GM18861 (cell line): ENCODE measurements around the gene MBL2.

Source experiments
- ATAC-seq: cut with Tn5 transposase; IDR thresholded peaks from one replicate; pipeline ENCODE4 v1.9.1; 2021; ENCODE audit not compliant: unreplicated experiment

The MBL2 gene

DNA sequence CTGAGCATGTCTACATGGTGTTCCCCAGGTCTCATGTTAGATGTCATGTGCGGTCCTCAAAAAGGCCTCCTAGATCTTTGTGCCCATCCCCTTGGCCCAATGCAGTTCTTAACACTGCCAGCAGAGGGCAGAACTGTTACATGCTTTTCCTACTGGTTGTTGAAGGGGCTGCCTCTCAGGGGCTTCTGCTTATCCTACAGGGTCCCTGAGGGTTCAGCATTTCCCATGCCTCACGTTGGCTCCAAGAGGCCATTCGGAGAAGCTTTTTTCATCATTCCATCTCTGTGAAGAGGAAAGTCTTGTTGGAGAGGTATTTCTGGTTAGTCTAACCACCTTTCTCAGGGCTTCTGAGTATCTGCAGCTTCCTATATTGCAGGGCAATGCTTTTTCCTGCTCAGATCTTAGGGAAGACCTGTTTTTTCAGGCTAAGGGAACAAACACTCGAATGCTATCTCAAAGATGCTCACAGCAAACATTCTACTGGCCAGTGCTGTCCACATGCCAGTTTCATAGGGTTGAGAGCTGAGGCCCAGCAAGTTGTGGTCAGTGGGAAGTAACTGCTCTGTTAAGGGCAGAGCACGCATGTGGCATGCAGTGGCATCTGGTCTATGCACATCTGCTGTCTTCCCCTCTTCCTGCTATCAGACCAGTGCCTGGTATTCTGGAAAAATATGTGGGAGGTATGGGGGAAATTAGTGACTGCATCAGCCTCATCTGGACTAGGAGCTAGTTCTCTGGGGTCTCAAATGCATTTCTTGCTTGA is 31.5 kb downstream of the MBL2 start:
- ATAC-seq, result no peak

DNA sequence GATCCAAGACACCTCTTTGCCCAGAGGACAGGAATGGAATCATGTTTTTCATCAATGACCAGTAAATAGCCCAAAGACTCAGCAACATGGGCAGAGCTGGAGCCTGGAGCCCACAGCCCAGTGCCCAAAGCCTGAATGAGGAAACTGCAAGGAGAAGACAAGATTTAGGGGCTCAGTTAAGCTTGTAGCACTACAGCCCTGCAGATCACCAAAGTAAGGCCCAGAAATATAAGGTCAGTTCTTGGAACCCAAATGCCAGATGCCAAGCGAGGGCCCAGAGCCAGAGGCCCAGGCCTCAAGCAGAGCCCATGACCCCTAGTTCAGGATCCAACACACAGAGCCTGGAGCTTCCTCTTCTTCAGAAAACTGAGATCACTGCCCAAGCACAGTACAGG is 32.4 kb downstream of the MBL2 start:
- no peak for ATAC-seq

DNA sequence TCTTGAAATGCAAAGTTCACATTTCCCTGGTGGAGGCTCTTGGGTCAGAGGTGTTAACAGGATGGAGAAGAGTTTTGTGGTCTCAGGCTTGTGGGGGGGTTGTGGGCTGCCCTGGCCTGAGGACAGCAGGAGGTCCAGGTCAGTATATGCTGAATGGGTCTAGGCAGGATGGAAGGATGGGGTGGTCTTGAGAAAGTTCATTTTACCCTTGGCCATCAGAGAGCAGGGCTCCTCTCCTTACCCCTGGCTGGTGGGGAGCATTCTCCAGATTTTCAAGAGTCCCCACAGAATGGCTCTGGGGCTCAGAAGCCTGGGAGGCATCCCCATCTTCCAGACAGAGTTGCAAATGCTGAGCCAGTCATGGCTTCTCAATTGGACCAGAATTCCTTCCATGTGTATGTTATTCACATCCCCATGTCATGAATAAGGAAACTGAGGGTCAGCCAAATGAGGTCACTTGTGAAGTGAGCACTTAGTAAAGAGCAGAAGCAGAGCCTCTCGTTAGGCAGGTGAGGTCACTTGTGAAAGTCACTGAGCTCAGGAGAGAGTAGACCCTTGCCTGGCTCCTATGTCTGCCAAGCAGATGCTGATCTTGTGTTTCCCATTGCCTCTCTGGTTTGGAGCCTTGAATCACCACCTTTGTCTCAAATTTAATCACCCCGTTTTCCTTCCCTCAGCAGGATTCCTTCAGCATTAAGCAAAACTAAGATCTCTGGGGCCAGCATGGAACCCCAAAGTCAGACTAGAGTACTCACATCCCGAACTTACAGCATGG is 33.0 kb downstream of the MBL2 start:
- ATAC-seq, result no peak

DNA sequence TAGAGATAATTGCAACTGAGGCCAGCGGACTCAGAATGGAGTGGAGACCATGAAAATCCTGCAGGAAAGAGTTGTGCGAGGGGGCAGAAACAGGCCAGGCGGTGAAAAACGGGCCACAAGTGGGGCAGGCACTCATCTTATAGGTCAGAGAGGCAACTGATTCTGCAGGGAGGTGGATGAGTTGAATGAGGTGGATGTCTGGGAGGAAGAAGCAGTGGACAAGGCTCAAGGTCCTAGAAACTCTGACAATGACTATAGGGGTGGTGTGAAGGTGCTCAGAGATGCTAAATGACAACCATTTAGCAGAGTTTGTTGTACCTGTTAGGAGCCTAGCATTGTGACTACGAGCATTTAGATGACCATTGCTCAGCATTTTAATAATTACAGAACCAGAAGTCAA is 33.6 kb downstream of the MBL2 start:
- no peak for ATAC-seq

DNA sequence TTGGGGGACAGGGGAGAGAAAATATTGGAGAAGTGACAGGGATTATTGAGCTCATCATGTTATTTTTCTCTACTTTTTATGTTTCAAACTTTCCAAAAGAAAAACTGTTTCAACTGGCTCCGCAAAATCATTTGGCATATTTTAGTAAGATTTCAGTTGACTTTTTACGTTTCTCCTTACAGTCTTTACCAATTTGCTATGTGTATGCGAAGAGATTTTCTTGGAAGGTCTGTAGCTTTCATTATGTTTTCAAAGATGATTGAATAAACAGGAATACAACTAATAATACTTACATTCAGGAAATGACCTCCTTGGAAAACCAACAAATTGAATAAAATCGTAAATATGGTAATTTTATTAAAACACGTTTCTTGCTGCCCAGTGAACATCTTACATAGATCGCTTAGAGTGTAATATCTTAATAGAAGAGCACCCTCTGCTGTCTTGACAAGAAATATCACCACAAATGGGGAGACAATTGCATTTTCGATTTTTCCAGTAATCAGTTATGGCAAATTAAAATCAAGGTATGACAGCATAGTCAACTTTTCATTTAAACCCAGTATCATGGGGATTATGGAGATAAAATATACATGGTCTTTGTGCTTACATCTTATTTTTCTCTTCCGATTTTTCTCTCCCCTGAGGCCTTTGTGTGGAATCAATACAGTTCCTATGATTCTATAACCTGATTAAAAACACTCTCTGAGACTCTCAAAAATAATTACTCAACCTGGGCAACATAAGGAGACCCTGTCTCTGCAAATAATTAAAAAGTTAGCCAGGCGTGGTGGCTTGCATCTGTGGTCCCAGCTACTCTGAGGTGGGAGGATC is 43.1 kb downstream of the MBL2 start:
- peak; percentile 56 for ATAC-seq

DNA sequence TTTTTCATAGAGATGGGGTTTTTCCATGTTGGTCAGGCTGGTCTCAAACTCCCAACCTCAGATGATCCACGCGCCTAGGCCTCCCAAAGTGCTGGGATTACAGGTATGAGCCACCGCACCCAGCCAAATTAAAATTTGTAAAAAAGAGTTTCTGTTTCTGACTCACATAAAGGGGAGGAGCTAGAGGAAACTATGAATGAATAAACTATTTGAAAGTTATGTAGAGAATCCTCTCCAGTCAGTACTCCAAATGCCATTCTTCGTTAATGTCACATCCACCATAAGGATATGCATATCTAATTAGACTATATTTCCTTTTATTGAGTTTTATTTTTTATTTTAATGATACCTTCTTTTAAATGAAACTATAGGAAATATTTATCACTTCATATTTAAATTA is 52.6 kb downstream of the MBL2 start:
- ATAC-seq, result no peak
